H9 (cell line): ENCODE measurements around the gene SS18L1. TPM values are rescaled to one million over a fixed set of nuclear protein-coding genes. Genes with fewer than 3 reads are reported as not detected.

Experiments
- DNase-seq: peaks from one replicate; pipeline ENCODE4 v3.0.0-alpha.2; 2017
- H2AFZ ChIP-seq: one replicate; pipeline ENCODE4 v1.6.1; 2013; ENCODE audit warnings: mild to moderate bottlenecking, low read length, control low read depth, moderate library complexity
- H2AK5ac ChIP-seq: 2 replicates; pipeline ENCODE4 v1.6.1; 2013; ENCODE audit warnings: low read length, control low read depth, mixed read lengths; ENCODE audit not compliant: insufficient read length
- H2BK120ac ChIP-seq: one replicate; pipeline ENCODE4 v1.6.1; 2013; ENCODE audit warnings: low read depth, mild to moderate bottlenecking, low read length, control low read depth, inconsistent platforms; ENCODE audit not compliant: poor library complexity, severe bottlenecking
- H2BK12ac ChIP-seq: 2 replicates; pipeline ENCODE4 v1.6.1; 2013; ENCODE audit warnings: low read length, control low read depth, mixed read lengths, low read depth; ENCODE audit not compliant: insufficient read length
- H2BK15ac ChIP-seq: 2 replicates; pipeline ENCODE4 v1.6.1; 2013; ENCODE audit warnings: low read depth, low read length, control low read depth
- H2BK20ac ChIP-seq: one replicate; pipeline ENCODE4 v1.6.1; 2013; ENCODE audit warnings: low read depth, mild to moderate bottlenecking, low read length, control low read depth, inconsistent platforms; ENCODE audit not compliant: poor library complexity, severe bottlenecking
- H2BK5ac ChIP-seq: 2 replicates; pipeline ENCODE4 v1.6.1; 2013; ENCODE audit warnings: low read length, control low read depth, mixed read lengths; ENCODE audit not compliant: insufficient read length
- H3K14ac ChIP-seq: 2 replicates; pipeline ENCODE4 v1.6.1; 2013; ENCODE audit warnings: low read length, control low read depth; ENCODE audit not compliant: insufficient read depth
- H3K18ac ChIP-seq: 2 replicates; pipeline ENCODE4 v1.6.1; 2013; ENCODE audit warnings: low read depth, mild to moderate bottlenecking, mixed read lengths, low read length, control low read depth; ENCODE audit not compliant: insufficient read length
- H3K23ac ChIP-seq: 2 replicates; pipeline ENCODE4 v1.6.1; 2013; ENCODE audit warnings: low read length, control low read depth, mixed read lengths, low read depth; ENCODE audit not compliant: insufficient read length
- H3K23me2 ChIP-seq: 2 replicates; pipeline ENCODE4 v1.6.1; 2013; ENCODE audit warnings: low read depth, mild to moderate bottlenecking, mixed read lengths, low read length, control low read depth; ENCODE audit not compliant: insufficient read length, poor library complexity, severe bottlenecking
- H3K27ac ChIP-seq: 2 replicates; pipeline ENCODE4 v1.5.1; 2013; ENCODE audit warnings: low read length, control low read depth, mixed read lengths, low read depth; ENCODE audit not compliant: insufficient read length
- H3K27me3 ChIP-seq: 2 replicates; pipeline ENCODE4 v1.6.1; 2013; ENCODE audit warnings: low read length, control low read depth, inconsistent platforms; ENCODE audit not compliant: insufficient read depth
- H3K4ac ChIP-seq: 2 replicates; pipeline ENCODE4 v1.6.1; 2013; ENCODE audit warnings: low read depth, mild to moderate bottlenecking, control low read depth, inconsistent platforms, low read length, moderate library complexity
- H3K4me1 ChIP-seq: 2 replicates; pipeline ENCODE4 v1.6.1; 2013; ENCODE audit warnings: low read length, control low read depth, inconsistent platforms; ENCODE audit not compliant: insufficient read depth
- H3K4me2 ChIP-seq: 2 replicates; pipeline ENCODE4 v1.6.1; 2013; ENCODE audit warnings: low read length, control low read depth, mixed read lengths; ENCODE audit not compliant: insufficient read length, insufficient read depth
- H3K56ac ChIP-seq: 2 replicates; pipeline ENCODE4 v1.6.1; 2013; ENCODE audit warnings: low read depth, mild to moderate bottlenecking, mixed read lengths, low read length, control low read depth; ENCODE audit not compliant: insufficient read length
- H3K79me1 ChIP-seq: 2 replicates; pipeline ENCODE4 v1.6.1; 2013; ENCODE audit warnings: low read depth, mild to moderate bottlenecking, moderate library complexity, low read length, control low read depth, inconsistent platforms; ENCODE audit not compliant: insufficient read depth, poor library complexity, severe bottlenecking
- H3K79me2 ChIP-seq: 2 replicates; pipeline ENCODE4 v1.6.1; 2013; ENCODE audit warnings: low read length, control low read depth, inconsistent platforms; ENCODE audit not compliant: insufficient read depth
- H3K9ac ChIP-seq: 2 replicates; pipeline ENCODE4 v1.6.1; 2013; ENCODE audit warnings: low read length, control low read depth, mixed read lengths; ENCODE audit not compliant: insufficient read length; ENCODE audit errors: extremely low read depth
- H3K9me3 ChIP-seq: one replicate; pipeline ENCODE4 v1.6.1; 2013; ENCODE audit warnings: low read depth, low read length, inconsistent platforms; ENCODE audit not compliant: control insufficient read depth
- H3T11ph ChIP-seq: one replicate; pipeline ENCODE4 v1.6.1; 2013; ENCODE audit warnings: mild to moderate bottlenecking, low read length, control low read depth, inconsistent platforms
- H4K20me1 ChIP-seq: one replicate; pipeline ENCODE4 v1.6.1; 2013; ENCODE audit not compliant: control insufficient read depth, insufficient read length, insufficient read depth
- H4K5ac ChIP-seq: 2 replicates; pipeline ENCODE4 v1.6.1; 2013; ENCODE audit warnings: low read depth, mild to moderate bottlenecking, mixed read lengths, low read length, control low read depth; ENCODE audit not compliant: insufficient read length
- H4K8ac ChIP-seq: replicated peaks from 2 replicates; pipeline ENCODE4 v1.6.1; 2013; ENCODE audit warnings: low read length, control low read depth, mixed read lengths, low read depth; ENCODE audit not compliant: insufficient read length
- H4K91ac ChIP-seq: 2 replicates; pipeline ENCODE4 v1.6.1; 2013; ENCODE audit warnings: low read depth, mild to moderate bottlenecking, moderate library complexity, mixed read lengths, low read length, control low read depth; ENCODE audit not compliant: insufficient read length
- H3K27ac Mint-ChIP-seq, 3 experiments: 2 replicates in 2 of 3; 3 replicates in 1 of 3; pipeline ENCODE4 v1.8.0; 2020 to 2021; ENCODE audit warnings: mixed read lengths in 3 of 3, mild to moderate bottlenecking in 1 of 3, moderate library complexity in 1 of 3
- H3K27me3 Mint-ChIP-seq: 2 replicates; pipeline ENCODE4 v1.8.0; 2021; ENCODE audit warnings: low read depth, mild to moderate bottlenecking, moderate library complexity, mixed read lengths
- H3K36me3 Mint-ChIP-seq, 3 experiments: 2 replicates in 2 of 3; 3 replicates in 1 of 3; pipeline ENCODE4 v1.8.0; 2020 to 2021; ENCODE audit warnings: low read depth in 3 of 3, mixed read lengths in 3 of 3; ENCODE audit not compliant: insufficient read depth in 1 of 3
- H3K4me1 Mint-ChIP-seq, 2 experiments: 2 replicates each; pipeline ENCODE4 v1.8.0; 2020; ENCODE audit warnings: mixed read lengths in 2 of 2
- H3K4me3 Mint-ChIP-seq, 2 experiments: 2 replicates in 1 of 2; 3 replicates in 1 of 2; pipeline ENCODE4 v1.8.0; 2020 to 2021; ENCODE audit warnings: mild to moderate bottlenecking in 2 of 2, mixed read lengths in 2 of 2, moderate library complexity in 1 of 2
- H3K9me3 Mint-ChIP-seq, 2 experiments: 2 replicates in 1 of 2; 3 replicates in 1 of 2; pipeline ENCODE4 v1.8.0; 2020; ENCODE audit warnings: mild to moderate bottlenecking in 2 of 2, mixed read lengths in 2 of 2, moderate library complexity in 1 of 2
- CTCF ChIP-seq: fragments of 200-600 bp; sonication (generic); conservative IDR thresholded peaks from 3 replicates; pipeline ENCODE4 v1.8.0; 2021; ENCODE audit warnings: antibody characterized with exemption, mild to moderate bottlenecking
- WGBS: extraction: QIAGEN DNeasy Blood & Tissue Kit; methylation state at CpG from one replicate; pipeline ENCODE4 v1.1.7; 2013; ENCODE audit warnings: missing lambda C conversion rate, low lambda C conversion rate, mixed read lengths; ENCODE audit not compliant: insufficient read length; ENCODE audit errors: extremely low coverage; 5-methylcytosine and 5-hydroxymethylcytosine counted together
- total RNA-seq: library from RNA; stranded (reverse); gene quantifications from 2 replicates; pipeline ENCODE4 v1.2.1, GENCODE V29; 2021

SS18L1 gene
- total RNA-seq, 1 experiment from 2014 or later, result 22.2 TPM

DNA sequence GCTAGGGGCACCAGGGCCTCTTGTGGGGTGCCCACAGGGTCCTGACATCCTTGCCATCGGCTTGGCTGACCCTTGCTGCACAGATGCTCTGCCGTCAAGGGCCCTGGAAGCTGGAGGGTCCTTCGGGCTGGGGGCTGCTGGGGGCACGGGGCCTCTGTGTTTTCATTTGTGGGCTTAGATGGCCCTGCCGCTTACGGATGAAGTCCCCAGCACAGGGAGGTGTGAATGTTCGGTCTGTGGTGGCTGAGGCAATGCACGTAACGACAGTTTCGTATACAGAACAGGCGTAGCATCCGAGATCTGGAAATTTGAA is 14.5 kb downstream of the SS18L1 start:
- H2BK120ac ChIP-seq, result no peak overlapping the region
- H3K9me3 ChIP-seq, result no peaks in the 10 kb centered on the region
- Mint-ChIP-seq H3K27me3 (no peaks in the 10 kb centered on the region), H3K9me3 (peaks cover 0 to 3% of the 10 kb centered on the region in 2 experiments; a peak in 1 of 5 replicates), H3K4me3 (no peak overlapping the region), H3K36me3 (peaks cover 26 to 53% (median 45%) of the 10 kb centered on the region in 3 experiments), H3K4me1 (peaks cover 25 to 29% of the 10 kb centered on the region in 2 experiments), H3K27ac (peak overlapping the region in 1 of 3 experiments; percentile 68; a peak in 1 of 7 replicates)
- no peaks in the 10 kb centered on the region for H3K27me3 ChIP-seq
- no peak overlapping the region for H2BK5ac ChIP-seq
- DNase-seq, result no peak
- H2BK12ac ChIP-seq, result no peak overlapping the region
- H2AFZ ChIP-seq, result no peak overlapping the region
- peaks cover 4% of the 10 kb centered on the region for H3K79me1 ChIP-seq
- H2AK5ac ChIP-seq, result no peak overlapping the region
- no peak overlapping the region for H3K23ac ChIP-seq
- peaks cover 10% of the 10 kb centered on the region; the same call in 1 of the 2 replicates for H3K79me2 ChIP-seq
- H4K20me1 ChIP-seq, result no peaks in the 10 kb centered on the region
- no peak overlapping the region for H4K91ac ChIP-seq
- no peak overlapping the region for H3K14ac ChIP-seq
- H3K18ac ChIP-seq, result no peak overlapping the region
- no peak overlapping the region for H4K8ac ChIP-seq
- no peak overlapping the region for H3K27ac ChIP-seq
- H3K4ac ChIP-seq, result no peak overlapping the region
- H2BK15ac ChIP-seq, result no peak overlapping the region
- H3K23me2 ChIP-seq, result no peaks in the 10 kb centered on the region
- no CpG with 5 or more reads among the region's 12 CpGs for WGBS
- H3K4me1 ChIP-seq, result no peaks in the 10 kb centered on the region
- no peak overlapping the region for H2BK20ac ChIP-seq
- H3T11ph ChIP-seq, result no peak overlapping the region
- H3K4me2 ChIP-seq, result no peak overlapping the region
- H3K56ac ChIP-seq, result no peak overlapping the region
- H4K5ac ChIP-seq, result no peak overlapping the region
- no peak overlapping the region for H3K9ac ChIP-seq
- no peak for TF ChIP-seq CTCF
